Stomach (tissue), 4 donors: ENCODE measurements around the gene FAAP100.

Experiments
- CTCF ChIP-seq, 7 experiments: fragments of 450-650 bp in 4 of 7; fragments of 200-600 bp in 3 of 7; sonication (generic) in 3 of 7; IDR thresholded peaks; one replicate each; pipeline ENCODE4 v1.5.1; 2016 to 2019; ENCODE audit warnings: antibody characterized with exemption in 7 of 7, control low read depth in 2 of 7, mild to moderate bottlenecking in 1 of 7
- POLR2A ChIP-seq, 4 donors: fragments of 450-650 bp; IDR thresholded peaks; one replicate each; pipeline ENCODE4 v1.6.1; 2016; ENCODE audit warnings: antibody characterized with exemption in 4 of 4, control low read depth in 2 of 4, mild to moderate bottlenecking in 1 of 4, moderate library complexity in 1 of 4

DNA sequence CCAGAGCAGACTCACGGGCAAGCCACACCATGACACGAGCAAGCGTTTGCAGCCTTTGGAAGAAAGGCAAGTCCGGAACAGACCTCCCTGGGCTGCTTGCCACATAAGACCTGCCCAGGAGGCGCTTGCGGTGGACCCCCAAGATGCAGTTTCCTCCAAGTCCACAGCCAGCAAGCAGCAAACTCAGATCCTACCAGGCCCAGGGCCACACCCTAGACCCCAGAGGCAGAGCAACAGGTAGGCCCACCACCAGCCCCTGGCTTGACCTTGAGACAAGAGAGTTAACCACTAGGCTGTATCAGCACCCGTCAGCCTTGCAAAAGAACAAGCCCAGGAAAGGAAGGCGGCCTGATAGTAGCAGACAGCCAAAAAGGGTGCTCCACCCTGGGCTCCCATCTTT lies 2.3 kb downstream of the FAAP100 start:
- no peak for TF ChIP-seq CTCF (IDR thresholded peaks at IDR 0.05)
- TF ChIP-seq POLR2A (IDR thresholded peaks at IDR 0.05) = no peak
